ENCODE results near the gene ABCF2.

The ABCF2 gene

GRCh38 chr7:151240942-151241754, 14.1 kb upstream of the ABCF2 start:
- no peak for DNase-seq

- DNase-seq = no peak
These were observed 13.5 kb upstream of the ABCF2 start for GRCh38 chr7:151240536-151240935.

GRCh38 chr7:151239837-151240459, 12.9 kb upstream of the ABCF2 start:
- DNase-seq = no peak

DNA sequence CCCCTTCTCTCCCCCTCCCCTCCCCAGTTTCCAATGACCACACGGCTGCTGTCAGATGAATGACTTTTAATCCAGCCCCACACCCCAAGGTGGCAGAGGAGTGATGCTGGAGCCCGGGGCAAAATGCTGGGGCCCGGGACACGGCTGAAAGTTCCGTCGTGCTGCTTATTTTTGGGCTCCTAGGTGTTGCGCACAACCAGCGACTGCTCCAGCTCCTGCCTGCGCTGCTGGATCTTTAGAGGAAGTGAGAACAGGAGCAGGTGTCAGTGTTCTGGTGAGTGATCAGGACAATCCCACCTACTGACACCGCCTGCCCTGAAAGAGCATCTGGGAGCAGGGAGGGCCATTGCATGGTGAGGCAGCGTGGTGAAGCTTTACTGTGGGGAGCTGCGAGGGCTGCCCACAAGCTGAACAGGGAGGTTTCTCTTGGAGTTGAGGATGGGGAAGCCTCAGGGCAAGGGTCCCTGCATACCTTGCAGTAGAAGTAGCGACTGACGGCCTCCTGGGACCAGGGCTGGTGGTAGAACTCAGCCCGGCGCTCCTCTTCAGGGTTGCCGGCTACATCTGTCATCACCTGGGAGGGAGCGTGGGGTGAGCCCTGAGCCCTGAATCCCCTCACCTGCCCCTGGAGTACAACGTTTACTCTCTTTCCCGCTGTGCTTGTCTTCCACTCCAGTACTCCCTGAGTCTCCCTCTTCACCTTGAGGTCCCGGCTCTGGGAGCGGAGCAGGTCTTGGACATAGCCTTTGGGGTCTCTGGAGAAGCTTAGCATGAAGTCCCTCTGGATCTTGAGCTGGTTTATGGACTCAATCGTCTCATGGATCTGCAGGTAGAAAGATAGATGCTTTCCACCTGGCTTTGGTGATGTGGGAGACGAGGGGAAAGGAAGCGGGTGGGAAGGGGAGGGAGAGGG, 12.2 kb upstream of the ABCF2 start:
- DNase-seq = no peak

- no peak for DNase-seq
These were observed 11.3 kb upstream of the ABCF2 start for GRCh38 chr7:151238190-151238810.

- no peak for DNase-seq
These were observed 10.5 kb upstream of the ABCF2 start for GRCh38 chr7:151237244-151238189.

DNA sequence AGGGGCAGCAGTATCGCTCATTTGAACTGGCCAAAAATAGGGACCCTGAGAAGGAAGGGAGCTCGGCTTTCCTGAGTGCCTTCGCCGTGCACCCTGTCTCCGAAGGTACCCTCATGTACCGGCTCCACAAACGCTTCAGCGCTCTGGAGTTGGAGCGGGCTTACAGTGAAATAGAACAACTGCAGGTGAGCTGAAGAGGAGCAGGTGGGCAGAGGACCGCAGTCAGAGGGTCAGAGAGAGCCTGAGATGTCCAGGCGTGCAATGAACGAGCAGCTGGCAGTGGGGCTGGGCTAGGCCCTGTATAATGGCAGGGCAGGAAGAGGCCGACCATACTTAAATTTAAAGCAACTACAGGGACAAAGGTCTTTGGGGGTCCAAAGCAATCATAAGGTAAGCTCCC, 9.4 kb upstream of the ABCF2 start:
- no peak for DNase-seq

GRCh38 chr7:151235091-151235787, 8.2 kb upstream of the ABCF2 start:
- DNase-seq = no peak

- DNase-seq = no peak
These were observed 6.8 kb upstream of the ABCF2 start for GRCh38 chr7:151233804-151234203.

DNA sequence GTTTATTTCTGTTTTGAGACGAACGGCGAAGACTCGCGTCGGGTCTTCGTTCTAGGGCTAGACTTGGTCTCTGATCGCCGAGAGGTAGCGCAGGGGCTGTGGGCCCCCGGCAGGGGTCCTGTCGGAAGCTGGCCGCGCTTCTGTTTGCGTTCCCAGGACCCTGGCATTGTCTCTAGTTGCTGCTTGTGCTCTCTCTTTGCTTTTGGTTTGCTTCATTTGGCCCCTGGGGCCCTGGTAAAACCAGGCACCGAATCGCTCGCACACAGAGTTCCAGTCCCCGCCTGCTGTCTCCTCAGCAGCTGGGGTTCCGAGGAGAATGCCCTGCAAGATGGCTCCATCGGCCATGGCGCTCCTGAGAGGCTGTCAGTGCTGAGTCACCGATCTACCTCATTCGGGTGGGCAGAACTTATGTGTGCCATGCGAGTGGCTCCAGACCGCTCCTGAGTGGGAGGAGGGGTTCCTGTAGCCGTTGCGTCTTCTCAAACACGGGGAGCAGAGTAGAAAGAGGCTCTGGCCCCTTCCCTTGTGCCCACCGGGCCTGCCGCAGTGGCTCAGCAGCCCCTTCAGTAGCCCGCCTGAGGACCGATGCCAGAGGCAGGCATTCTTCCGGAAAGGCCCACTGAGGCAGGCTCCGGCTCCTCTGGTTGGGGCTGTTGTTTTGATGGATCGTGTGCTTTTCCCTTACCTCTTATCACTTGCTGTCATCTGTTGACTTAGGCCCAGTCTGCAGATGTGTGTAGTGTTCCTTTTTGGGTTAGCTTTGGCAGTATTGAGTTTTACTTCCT, 6.1 kb upstream of the ABCF2 start:
- DNase-seq = peak in 4 of 5 donors; percentile 38 to 63 (median 55)

GRCh38 chr7:151232091-151232916, 5.3 kb upstream of the ABCF2 start, which contains the start of gene CHPF2:
CHPF2 (plus strand) TSS chr7:151232483; CDS start chr7:151234012, 1,529 bp downstream.
- DNase-seq = peak; percentile 73 to 91 (median 84)

- DNase-seq = no peak
These were observed 4.1 kb upstream of the ABCF2 start for GRCh38 chr7:151231080-151231479.

GRCh38 chr7:151229249-151229648, 2.2 kb upstream of the ABCF2 start:
- no peak for DNase-seq

- no peak for DNase-seq
These were observed 1.2 kb upstream of the ABCF2 start for GRCh38 chr7:151228024-151228866.

GRCh38 chr7:151226560-151226874, 488 bp downstream of the ABCF2 start:
- DNase-seq = no peak

GRCh38 chr7:151225948-151226510, 976 bp downstream of the ABCF2 start:
- DNase-seq = no peak

DNA sequence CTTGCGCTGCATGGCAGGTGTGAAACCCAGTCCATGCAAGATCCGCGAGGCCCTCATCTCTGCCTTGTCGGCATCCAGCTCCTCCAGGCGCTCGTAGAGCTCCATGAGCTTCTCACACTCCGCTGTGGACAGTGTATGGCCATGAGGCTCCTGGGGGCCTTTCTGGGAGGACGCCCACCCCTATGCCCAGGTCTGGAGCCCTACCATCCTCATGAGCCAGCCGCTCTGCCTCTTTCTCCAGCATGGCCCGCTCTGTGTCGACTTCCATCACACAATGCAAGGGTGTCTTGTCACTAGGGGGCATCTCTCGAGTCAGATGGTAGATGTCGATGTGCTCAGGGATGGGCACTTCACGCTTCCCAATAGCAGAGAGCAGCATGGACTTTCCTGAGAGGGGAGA, 3.3 kb downstream of the ABCF2 start:
- no peak for DNase-seq

GRCh38 chr7:151218170-151218569, 8.8 kb downstream of the ABCF2 start:
- no peak for DNase-seq

All from T-helper 1 cell (primary cell).